Spleen (tissue), 7 donors: ENCODE data around the gene PALMD.

Experiments
- CTCF ChIP-seq, 11 experiments: fragments of 200-600 bp in 7 of 11; fragments of 450-650 bp in 4 of 11; sonication (generic) in 4 of 11; IDR thresholded peaks in 8 of 11; conservative IDR thresholded peaks in 3 of 11; 1 replicate in 7 of 11; 2 replicates in 4 of 11; pipeline versions ENCODE4 v1.4.0 to v1.8.0; 2016 to 2021; ENCODE audit warnings: antibody characterized with exemption in 11 of 11, inconsistent platforms in 4 of 11, mild to moderate bottlenecking in 1 of 11
- POLR2A ChIP-seq, 3 donors: fragments of 450-650 bp; IDR thresholded peaks; one replicate each; pipeline ENCODE4 v1.5.1; 2017; ENCODE audit warnings: antibody characterized with exemption in 3 of 3, mild to moderate bottlenecking in 1 of 3
- donor health status: DM: no; HTN: no; CAD: no; lungs with moderate emphysema.
- donor health status: DM: no; HTN: no; CAD: no.
- donor health status: DM: no; HTN: no; CAD: no.

GRCh38 chr1:99627615-99628014, 18.3 kb upstream of the PALMD start:
- TF ChIP-seq CTCF (IDR thresholded peaks at IDR 0.05 in 8 of 11, conservative IDR thresholded peaks at IDR 0.05 in 3 of 11) (no peak), POLR2A (IDR thresholded peaks at IDR 0.05) (no peak)
